HG02798 (cell line): ENCODE results near the gene AMN1.

Source experiments
- ATAC-seq: cut with Tn5 transposase; IDR thresholded peaks from one replicate; pipeline ENCODE4 v1.9.1; 2021; ENCODE audit warnings: mild to moderate bottlenecking; ENCODE audit not compliant: unreplicated experiment, poor library complexity

AMN1 gene

DNA sequence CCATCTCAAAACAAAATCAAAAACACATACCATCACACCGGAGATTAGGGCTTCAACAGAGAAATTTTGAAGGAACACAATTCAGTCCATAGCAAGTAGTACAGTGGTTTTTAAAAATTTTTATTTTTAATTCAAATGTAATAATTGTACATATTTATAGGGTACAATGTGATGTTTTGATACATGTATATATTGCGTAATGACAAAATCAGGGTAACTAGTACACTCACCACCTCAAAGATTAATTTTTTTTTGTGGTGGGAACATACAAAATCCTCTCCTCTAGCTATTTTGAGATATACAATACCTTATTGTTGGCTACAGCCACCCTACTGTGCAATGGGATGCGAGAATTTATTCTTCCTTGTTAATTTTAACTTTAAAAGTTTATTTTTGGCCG is 95.4 kb downstream of the AMN1 start:
- no peak for ATAC-seq

DNA sequence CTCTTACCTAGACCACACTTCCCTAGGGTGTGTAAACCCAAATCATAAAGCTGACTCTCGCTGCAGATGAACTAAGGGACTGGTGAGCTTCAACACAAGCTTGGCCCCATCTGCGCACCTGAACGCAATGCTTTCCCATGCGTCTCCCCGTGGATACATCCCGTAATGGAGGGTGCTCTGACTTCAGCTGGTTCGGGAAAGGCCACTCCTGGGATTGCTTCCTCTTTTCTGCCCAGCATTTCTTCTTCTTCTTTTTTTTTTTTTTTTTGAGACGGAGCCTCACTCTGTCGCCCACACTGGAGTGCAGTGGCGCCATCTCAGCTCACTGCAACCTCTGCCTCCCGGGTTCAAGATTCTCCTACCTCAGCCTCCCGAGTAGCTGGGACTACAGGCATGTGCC is 97.0 kb downstream of the AMN1 start:
- ATAC-seq: no peak

DNA sequence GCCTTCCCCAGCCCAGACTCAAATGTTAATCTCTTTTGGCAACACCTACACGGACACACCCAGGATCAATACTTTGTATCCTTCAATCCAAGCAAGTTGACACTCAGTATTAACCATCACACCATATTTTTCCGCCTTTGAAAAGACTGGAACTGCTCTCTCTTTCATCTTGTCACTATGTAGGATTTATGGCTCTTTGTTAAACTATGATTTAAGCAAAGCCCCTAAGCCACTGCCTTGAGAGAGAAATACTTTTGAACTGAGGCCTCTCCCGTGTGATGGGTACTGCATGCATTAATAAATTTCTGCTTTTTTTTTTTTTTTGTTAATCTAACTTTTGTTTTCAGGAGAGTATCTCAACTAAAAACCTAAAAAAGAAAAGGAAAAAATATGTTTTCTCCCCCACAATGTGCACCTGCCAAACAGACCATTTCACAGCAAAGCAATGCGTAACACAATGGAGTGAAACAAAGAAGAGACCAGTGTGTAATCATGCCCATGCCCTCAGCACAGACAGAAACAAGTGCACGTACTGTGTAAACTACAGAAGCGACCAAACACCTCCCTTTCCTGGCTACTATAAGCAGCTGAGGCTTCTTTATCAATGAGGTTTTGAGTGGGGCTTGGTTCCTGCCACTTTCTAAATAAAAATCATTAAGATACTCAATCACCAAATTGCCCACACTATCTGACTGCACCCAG is 97.6 kb downstream of the AMN1 start:
- no peak for ATAC-seq

- no peak for ATAC-seq
Measured at GRCh38 chr12:31629756-31630732, 98.8 kb downstream of the AMN1 start.

GRCh38 chr12:31627456-31628054 is 101.3 kb downstream of the AMN1 start:
- no peak for ATAC-seq

DNA sequence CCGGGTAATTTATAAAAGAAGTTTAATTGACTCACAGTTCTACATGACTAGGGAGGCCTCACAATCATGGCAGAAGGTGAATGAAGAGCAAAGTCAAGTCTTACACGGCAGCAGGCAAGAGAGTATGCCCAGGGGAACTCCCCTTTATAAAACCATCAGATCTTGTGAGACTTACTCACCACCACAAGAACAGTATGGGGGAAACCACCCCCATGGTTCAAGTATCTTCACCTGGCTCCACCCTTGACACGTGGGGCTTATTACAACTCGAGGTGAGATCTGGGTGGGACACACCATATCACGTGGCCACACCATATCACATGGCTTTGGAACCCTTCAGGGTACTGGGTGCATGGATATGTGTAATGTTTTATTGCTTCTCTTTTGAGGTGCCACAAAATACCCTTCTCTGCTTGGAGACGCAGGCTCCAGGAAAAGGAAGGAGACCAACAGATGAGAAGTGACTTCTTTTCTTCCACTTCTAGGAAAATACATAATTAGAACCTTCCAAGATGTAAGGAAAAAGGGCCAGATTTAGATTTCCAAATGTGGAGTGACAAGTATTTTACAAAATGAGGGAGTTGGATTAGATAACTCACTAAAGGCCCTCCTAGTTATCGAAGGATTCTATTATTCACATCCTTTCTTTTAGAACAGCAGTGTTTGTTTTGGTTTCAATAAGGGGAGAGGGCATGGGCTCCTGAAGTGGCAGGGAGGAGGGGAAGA is 102.4 kb downstream of the AMN1 start:
- no peak for ATAC-seq

- ATAC-seq: no peak
Measured at GRCh38 chr12:31622038-31622437, 106.8 kb downstream of the AMN1 start.
